ENCODE data around the gene AKAP8L.
A peak's percentile ranks its signal among the peaks of the same experiment; 100 is the strongest.
"Not testable (repeated sequence)": the region's sequence is repeated elsewhere in the genome, so short reads cannot be mapped to it uniquely, and the experiment has no call there.

The AKAP8L gene

GRCh38 chr19:15379083-15379998 lies 39.4 kb downstream of the AKAP8L start, which contains the start of gene AKAP8:
TSS of gene AKAP8 (minus strand) at chr19:15379787. CDS start at chr19:15379731, 56 bp downstream.
- peak; percentile 97 for DNase-seq (ENCODE audit: low read depth)

- DNase-seq (ENCODE audit: low read depth): peak; percentile 18
Observed at GRCh38 chr19:15378534-15379082, 40.2 kb downstream of the AKAP8L start.

GRCh38 chr19:15374796-15375440 lies 43.9 kb downstream of the AKAP8L start:
- DNase-seq (ENCODE audit: low read depth): no peak

GRCh38 chr19:15374105-15374651 lies 44.6 kb downstream of the AKAP8L start:
- DNase-seq (ENCODE audit: low read depth): no peak

GRCh38 chr19:15373644-15374043 lies 45.1 kb downstream of the AKAP8L start:
- DNase-seq (ENCODE audit: low read depth): no peak

GRCh38 chr19:15372891-15373301 lies 45.9 kb downstream of the AKAP8L start:
- no peak for DNase-seq (ENCODE audit: low read depth)

- no peak for DNase-seq (ENCODE audit: low read depth)
Observed at GRCh38 chr19:15372470-15372869, 46.3 kb downstream of the AKAP8L start.

- no peak for DNase-seq (ENCODE audit: low read depth)
Observed at GRCh38 chr19:15371786-15372380, 46.9 kb downstream of the AKAP8L start.

GRCh38 chr19:15371119-15371518 lies 47.7 kb downstream of the AKAP8L start:
- DNase-seq (ENCODE audit: low read depth): no peak

- no peak for DNase-seq (ENCODE audit: low read depth)
Observed at GRCh38 chr19:15369594-15369891, 49.2 kb downstream of the AKAP8L start.

GRCh38 chr19:15368798-15369593 lies 49.8 kb downstream of the AKAP8L start:
- no peak for DNase-seq (ENCODE audit: low read depth)

GRCh38 chr19:15368051-15368632 lies 50.6 kb downstream of the AKAP8L start:
- no peak for DNase-seq (ENCODE audit: low read depth)

- DNase-seq (ENCODE audit: low read depth): no peak
Observed at GRCh38 chr19:15367439-15367838, 51.3 kb downstream of the AKAP8L start.

- DNase-seq (ENCODE audit: low read depth): no peak
Observed at GRCh38 chr19:15365264-15365663, 53.5 kb downstream of the AKAP8L start.

- DNase-seq (ENCODE audit: low read depth): not testable (repeated sequence)
Observed at GRCh38 chr19:15363791-15364190, 55.0 kb downstream of the AKAP8L start.

GRCh38 chr19:15363048-15363447 lies 55.7 kb downstream of the AKAP8L start:
- not testable (repeated sequence) for DNase-seq (ENCODE audit: low read depth)

GRCh38 chr19:15360015-15360414 lies 58.8 kb downstream of the AKAP8L start:
- not testable (repeated sequence) for DNase-seq (ENCODE audit: low read depth)

GRCh38 chr19:15358918-15359317 lies 59.9 kb downstream of the AKAP8L start:
- DNase-seq (ENCODE audit: low read depth): no peak

- DNase-seq (ENCODE audit: low read depth): no peak
Observed at GRCh38 chr19:15357906-15358305, 60.9 kb downstream of the AKAP8L start.

GRCh38 chr19:15354566-15355296 lies 64.1 kb downstream of the AKAP8L start:
- DNase-seq (ENCODE audit: low read depth): no peak

Data from stimulated activated CD8-positive, alpha-beta memory T cell treated with anti-CD3 and anti-CD28 coated beads, Interleukin-15, amount 100 ng/mL, for 24 hours (primary cell).